Putamen (tissue), 1 donor: ENCODE measurements around the gene CYP19A1.
A peak's percentile ranks its signal among the peaks of the same experiment; 100 is the strongest.
"Not testable (repeated sequence)": the region's sequence is repeated elsewhere in the genome, so short reads cannot be mapped to it uniquely, and the experiment has no call there.

Experiments used
- DNase-seq: peaks from one replicate; pipeline ENCODE4 v3.0.0-alpha.2; 2016; ENCODE audit warnings: low spot score

CYP19A1 gene

GRCh38 chr15:51212239-51212638 is 126.2 kb downstream of the CYP19A1 start:
- DNase-seq = no peak

- no peak for DNase-seq
Measured at GRCh38 chr15:51205050-51205975, 133.1 kb downstream of the CYP19A1 start.

GRCh38 chr15:51203797-51204196 is 134.6 kb downstream of the CYP19A1 start:
- no peak for DNase-seq

- no peak for DNase-seq
Measured at GRCh38 chr15:51202783-51203182, 135.6 kb downstream of the CYP19A1 start.

- no peak for DNase-seq
Measured at GRCh38 chr15:51201581-51201980, 136.8 kb downstream of the CYP19A1 start.

GRCh38 chr15:51200792-51201191 is 137.6 kb downstream of the CYP19A1 start:
- no peak for DNase-seq

- DNase-seq = no peak
Measured at GRCh38 chr15:51199541-51199940, 138.9 kb downstream of the CYP19A1 start.

- no peak for DNase-seq
Measured at GRCh38 chr15:51198701-51199232, 139.6 kb downstream of the CYP19A1 start.

GRCh38 chr15:51195459-51195858 is 142.9 kb downstream of the CYP19A1 start:
- no peak for DNase-seq

GRCh38 chr15:51193979-51194378 is 144.4 kb downstream of the CYP19A1 start:
- DNase-seq = no peak

GRCh38 chr15:51193526-51193925 is 144.9 kb downstream of the CYP19A1 start:
- DNase-seq = no peak

GRCh38 chr15:51192521-51193280 is 145.7 kb downstream of the CYP19A1 start:
- peak; percentile 87 for DNase-seq

GRCh38 chr15:51191766-51192165 is 146.6 kb downstream of the CYP19A1 start:
- no peak for DNase-seq

GRCh38 chr15:51191072-51191670 is 147.2 kb downstream of the CYP19A1 start:
- DNase-seq = no peak

GRCh38 chr15:51190424-51191068 is 147.8 kb downstream of the CYP19A1 start:
- DNase-seq = no peak

GRCh38 chr15:51189669-51190385 is 148.6 kb downstream of the CYP19A1 start:
- DNase-seq = no peak

GRCh38 chr15:51188791-51189190 is 149.6 kb downstream of the CYP19A1 start:
- DNase-seq = not testable (repeated sequence)

- no peak for DNase-seq
Measured at GRCh38 chr15:51186891-51187290, 151.5 kb downstream of the CYP19A1 start.

- DNase-seq = no peak
Measured at GRCh38 chr15:51186181-51186705, 152.2 kb downstream of the CYP19A1 start.

GRCh38 chr15:51185213-51186159 is 152.9 kb downstream of the CYP19A1 start:
- no peak for DNase-seq
